Ascending aorta (tissue), 2 donors: ENCODE data around the gene CD300LF. TPM values are rescaled to one million over a fixed set of nuclear protein-coding genes. Genes with fewer than 3 reads are reported as not detected.

ENCODE experiments used
- DNase-seq, 2 donors: peaks; one replicate each; pipeline ENCODE4 v3.0.0-alpha.2; 2019; ENCODE audit warnings: low spot score in 2 of 2
- H3K27ac ChIP-seq, 2 donors: fragments of 200-600 bp; sonication (generic); one replicate each; pipeline ENCODE4 v1.5.1; 2016 to 2017; ENCODE audit warnings: mild to moderate bottlenecking in 1 of 2
- H3K27me3 ChIP-seq: fragments of 200-600 bp; sonication (generic); one replicate; pipeline ENCODE4 v1.5.1; 2017
- H3K36me3 ChIP-seq, 2 donors: fragments of 200-600 bp; sonication (generic); one replicate each; pipeline ENCODE4 v1.5.1; 2016
- H3K4me1 ChIP-seq, 2 donors: fragments of 200-600 bp; sonication (generic); one replicate each; pipeline ENCODE4 v1.5.1; 2016 to 2017; ENCODE audit warnings: mild to moderate bottlenecking in 1 of 2
- H3K4me3 ChIP-seq, 2 donors: fragments of 200-600 bp; sonication (generic); one replicate each; pipeline ENCODE4 v1.5.1; 2016 to 2017; ENCODE audit warnings: mild to moderate bottlenecking in 1 of 2
- H3K9me3 ChIP-seq, 2 donors: fragments of 200-600 bp; sonication (generic); one replicate each; pipeline ENCODE4 v1.5.1; 2016
- CTCF ChIP-seq, 3 experiments: fragments of 200-600 bp in 2 of 3; fragments of 450-650 bp in 1 of 3; sonication (generic) in 2 of 3; IDR thresholded peaks; one replicate each; pipeline ENCODE4 v1.5.1; 2016 to 2019; ENCODE audit warnings: antibody characterized with exemption in 3 of 3, mild to moderate bottlenecking in 1 of 3, moderate library complexity in 1 of 3
- intact Hi-C: fragments of 100-400 bp; cut with DNase I; formaldehyde crosslinking; loops from one replicate; pipeline ENCODE4 v1.15.1; 2023
- total RNA-seq: library from RNA; depleted of rRNA; stranded (reverse); fragments of >200 nt; gene quantifications from one replicate; pipeline ENCODE4 v1.1.0, GENCODE V29; 2016

CD300LF gene
- total RNA-seq, 1 donor from 2014 or later: not detected

GRCh38 chr17:74704544-74704943, 8.2 kb downstream of the CD300LF start:
- intact Hi-C loops: no loop called here
- TF ChIP-seq CTCF (IDR thresholded peaks at IDR 0.05): no peak

GRCh38 chr17:74703311-74703710, 9.4 kb downstream of the CD300LF start:
- DNase-seq: no peak
- no peak overlapping the region for H3K4me3 ChIP-seq
- H3K4me1 ChIP-seq: no peaks in the 10 kb centered on the region
- no peak for TF ChIP-seq CTCF (IDR thresholded peaks at IDR 0.05)
- H3K27ac ChIP-seq: no peak overlapping the region
- intact Hi-C loops: no loop called here
- no peaks in the 10 kb centered on the region for H3K9me3 ChIP-seq
- no peaks in the 10 kb centered on the region for H3K27me3 ChIP-seq
- no peaks in the 10 kb centered on the region for H3K36me3 ChIP-seq

More at GRCh38 chr17:74704544-74704943, 8.2 kb downstream of the CD300LF start:
- no peak for DNase-seq
- Histone ChIP-seq H3K9me3 (no peaks in the 10 kb centered on the region), H3K4me1 (no peaks in the 10 kb centered on the region), H3K27ac (no peak overlapping the region), H3K4me3 (no peak overlapping the region), H3K27me3 (no peaks in the 10 kb centered on the region), H3K36me3 (no peaks in the 10 kb centered on the region)

GRCh38 chr17:74702116-74702871, 10.4 kb downstream of the CD300LF start:
- Histone ChIP-seq H3K4me1 (no peaks in the 10 kb centered on the region), H3K27ac (no peak overlapping the region), H3K36me3 (no peaks in the 10 kb centered on the region), H3K9me3 (no peaks in the 10 kb centered on the region), H3K27me3 (no peaks in the 10 kb centered on the region), H3K4me3 (no peak overlapping the region)
- TF ChIP-seq CTCF (IDR thresholded peaks at IDR 0.05): no peak
- no peak for DNase-seq
- intact Hi-C loops: no loop called here

- H3K4me1 ChIP-seq: no peaks in the 10 kb centered on the region
- no peak for DNase-seq
- H3K9me3 ChIP-seq: no peaks in the 10 kb centered on the region
- no peak overlapping the region for H3K4me3 ChIP-seq
- no peak for TF ChIP-seq CTCF (IDR thresholded peaks at IDR 0.05)
- intact Hi-C loops: no loop called here
- H3K36me3 ChIP-seq: no peaks in the 10 kb centered on the region
- no peaks in the 10 kb centered on the region for H3K27me3 ChIP-seq
- no peak overlapping the region for H3K27ac ChIP-seq
Observed at GRCh38 chr17:74699236-74699635, 13.5 kb downstream of the CD300LF start.

- TF ChIP-seq CTCF (IDR thresholded peaks at IDR 0.05): no peak
- H3K27ac ChIP-seq: no peak overlapping the region
Observed at GRCh38 chr17:74698069-74698468, 14.7 kb downstream of the CD300LF start.

More at GRCh38 chr17:74698069-74698468, 14.7 kb downstream of the CD300LF start:
- intact Hi-C loops: no loop called here
- Histone ChIP-seq H3K36me3 (no peaks in the 10 kb centered on the region), H3K4me1 (no peaks in the 10 kb centered on the region), H3K9me3 (no peaks in the 10 kb centered on the region), H3K27me3 (no peaks in the 10 kb centered on the region), H3K4me3 (no peak overlapping the region)
- DNase-seq: no peak
